Measurements from ENCODE around the gene ABCA1.

ABCA1 gene

DNA sequence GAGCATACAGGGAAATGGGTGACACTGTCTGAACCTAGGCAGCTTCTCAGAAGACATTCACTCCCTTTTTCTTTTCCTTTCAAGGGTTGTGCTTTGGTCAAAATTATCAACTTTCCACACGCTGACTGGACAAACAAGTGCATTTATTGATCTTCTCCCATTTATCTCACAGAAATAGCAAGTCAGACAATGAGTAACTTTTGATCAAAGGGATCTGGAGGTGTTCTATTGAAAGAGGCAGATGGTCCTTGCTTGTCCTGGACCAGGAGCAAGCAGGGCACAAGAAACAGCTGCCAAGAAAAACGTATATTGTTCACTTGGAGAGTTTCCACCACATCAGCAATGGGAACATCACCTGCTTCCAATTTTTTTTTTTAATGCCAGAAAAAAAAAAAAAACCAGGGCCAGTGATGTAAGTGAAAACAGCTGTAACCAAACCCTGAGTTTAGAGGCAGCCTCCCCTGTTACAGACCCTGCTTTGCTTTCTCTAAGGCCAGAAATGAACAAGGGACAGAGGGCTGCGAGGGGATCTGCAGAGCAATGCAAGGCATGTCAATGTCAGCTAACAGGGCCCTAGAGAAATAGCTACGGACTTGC, 84.2 kb downstream of the ABCA1 start:
- H3K27ac ChIP-seq, result no peak overlapping the region
- TF ChIP-seq, protein P1, sequence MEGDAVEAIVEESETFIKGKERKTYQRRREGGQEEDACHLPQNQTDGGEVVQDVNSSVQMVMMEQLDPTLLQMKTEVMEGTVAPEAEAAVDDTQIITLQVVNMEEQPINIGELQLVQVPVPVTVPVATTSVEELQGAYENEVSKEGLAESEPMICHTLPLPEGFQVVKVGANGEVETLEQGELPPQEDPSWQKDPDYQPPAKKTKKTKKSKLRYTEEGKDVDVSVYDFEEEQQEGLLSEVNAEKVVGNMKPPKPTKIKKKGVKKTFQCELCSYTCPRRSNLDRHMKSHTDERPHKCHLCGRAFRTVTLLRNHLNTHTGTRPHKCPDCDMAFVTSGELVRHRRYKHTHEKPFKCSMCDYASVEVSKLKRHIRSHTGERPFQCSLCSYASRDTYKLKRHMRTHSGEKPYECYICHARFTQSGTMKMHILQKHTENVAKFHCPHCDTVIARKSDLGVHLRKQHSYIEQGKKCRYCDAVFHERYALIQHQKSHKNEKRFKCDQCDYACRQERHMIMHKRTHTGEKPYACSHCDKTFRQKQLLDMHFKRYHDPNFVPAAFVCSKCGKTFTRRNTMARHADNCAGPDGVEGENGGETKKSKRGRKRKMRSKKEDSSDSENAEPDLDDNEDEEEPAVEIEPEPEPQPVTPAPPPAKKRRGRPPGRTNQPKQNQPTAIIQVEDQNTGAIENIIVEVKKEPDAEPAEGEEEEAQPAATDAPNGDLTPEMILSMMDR (conservative IDR thresholded peaks at IDR 0.05), result no peak
- TF ChIP-seq ZFX (IDR thresholded peaks at IDR 0.05), result no peak

DNA sequence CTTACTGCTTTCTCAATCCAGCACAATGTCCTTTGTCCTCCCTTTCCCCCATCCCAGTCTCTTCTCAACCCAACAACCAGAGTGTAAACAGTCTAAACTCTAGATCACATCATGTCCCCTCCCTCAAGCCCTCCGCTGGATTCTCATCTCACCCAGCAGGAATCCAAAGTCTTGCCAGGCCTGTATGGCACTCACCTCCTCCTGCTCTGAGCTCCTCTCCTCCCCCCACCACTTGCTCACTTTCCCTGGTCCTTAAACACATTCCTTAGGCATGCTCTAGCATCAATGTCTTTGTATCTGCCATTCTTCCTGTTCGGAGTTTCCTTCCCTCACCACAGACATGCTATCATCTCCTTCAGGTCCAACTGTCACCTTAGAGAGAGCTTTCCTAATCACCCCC, 85.3 kb downstream of the ABCA1 start:
- TF ChIP-seq, protein P1 (conservative IDR thresholded peaks at IDR 0.05), result no peak
- no peak for TF ChIP-seq ZFX (IDR thresholded peaks at IDR 0.05)
- H3K27ac ChIP-seq, result no peak overlapping the region

DNA sequence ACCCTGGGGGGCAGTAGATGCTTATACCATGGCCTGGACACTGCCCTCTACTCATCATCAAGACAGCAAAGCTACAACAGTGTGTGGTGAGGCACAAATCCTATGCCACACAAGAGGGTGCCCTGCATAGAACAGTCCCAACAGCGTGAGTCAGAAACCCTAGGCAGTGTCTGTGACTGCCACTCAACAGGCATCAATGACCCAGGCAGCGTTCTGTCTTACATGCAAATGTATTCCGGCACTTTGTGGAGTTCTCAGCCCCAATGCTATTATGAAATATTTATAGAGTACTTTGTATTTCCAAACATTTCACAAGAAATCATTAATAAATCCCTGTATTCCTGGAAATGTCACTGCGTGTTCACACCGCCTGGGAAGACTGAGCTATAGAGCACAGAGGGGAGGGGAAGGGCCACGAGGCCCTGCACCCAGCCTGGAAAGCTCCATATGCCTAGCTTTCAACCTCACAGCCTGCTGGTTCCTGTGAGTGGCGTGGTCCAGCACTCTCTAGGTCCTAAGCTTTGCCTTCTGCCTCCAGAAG, 86.3 kb downstream of the ABCA1 start:
- no peak overlapping the region for H3K27ac ChIP-seq
- TF ChIP-seq, protein P1 (conservative IDR thresholded peaks at IDR 0.05), result no peak
- TF ChIP-seq ZFX (IDR thresholded peaks at IDR 0.05), result no peak

DNA sequence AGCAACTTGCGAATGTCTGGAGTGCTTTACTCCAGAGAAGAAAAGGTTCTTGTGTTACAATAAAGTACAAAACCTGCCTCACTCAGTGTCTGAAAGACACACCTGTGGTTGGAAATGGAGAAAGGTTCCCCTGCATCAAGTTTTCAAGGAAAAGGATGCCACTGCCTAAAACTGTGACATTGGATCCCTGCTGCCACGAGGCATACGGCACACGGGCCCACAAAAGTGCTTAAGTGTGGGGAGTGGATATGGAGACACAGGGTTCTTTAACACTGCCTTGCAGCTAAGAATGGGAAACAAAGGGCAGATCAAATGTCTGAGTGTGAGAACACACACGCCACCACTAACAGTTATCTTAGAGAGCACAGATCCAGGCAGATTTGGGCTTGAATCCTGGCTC, 89.0 kb downstream of the ABCA1 start:
- H3K27ac ChIP-seq, result no peak overlapping the region
- no peak for TF ChIP-seq ZFX (IDR thresholded peaks at IDR 0.05)
- TF ChIP-seq, protein P1 (conservative IDR thresholded peaks at IDR 0.05), result no peak

DNA sequence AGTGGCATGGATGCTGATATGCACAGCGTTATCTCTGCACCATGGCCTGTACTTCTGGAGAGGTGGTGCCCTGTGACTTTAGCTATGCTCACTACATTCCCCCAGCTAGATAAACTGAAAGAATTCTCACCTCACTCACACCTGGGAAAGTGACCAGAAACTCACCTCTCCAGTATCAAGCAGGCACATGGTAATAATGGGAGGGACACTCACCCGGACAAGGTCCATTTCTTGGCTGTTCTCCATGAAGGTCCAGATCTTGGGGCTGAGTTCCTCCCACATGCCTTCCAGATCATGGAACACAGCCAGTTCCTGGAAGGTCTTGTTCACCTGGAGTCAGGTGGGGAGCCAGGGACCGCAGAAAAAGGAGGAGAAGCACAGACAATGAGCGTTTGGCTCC, 91.2 kb downstream of the ABCA1 start:
- H3K27ac ChIP-seq, result no peak overlapping the region
- TF ChIP-seq, protein P1 (conservative IDR thresholded peaks at IDR 0.05), result no peak
- no peak for TF ChIP-seq ZFX (IDR thresholded peaks at IDR 0.05)

DNA sequence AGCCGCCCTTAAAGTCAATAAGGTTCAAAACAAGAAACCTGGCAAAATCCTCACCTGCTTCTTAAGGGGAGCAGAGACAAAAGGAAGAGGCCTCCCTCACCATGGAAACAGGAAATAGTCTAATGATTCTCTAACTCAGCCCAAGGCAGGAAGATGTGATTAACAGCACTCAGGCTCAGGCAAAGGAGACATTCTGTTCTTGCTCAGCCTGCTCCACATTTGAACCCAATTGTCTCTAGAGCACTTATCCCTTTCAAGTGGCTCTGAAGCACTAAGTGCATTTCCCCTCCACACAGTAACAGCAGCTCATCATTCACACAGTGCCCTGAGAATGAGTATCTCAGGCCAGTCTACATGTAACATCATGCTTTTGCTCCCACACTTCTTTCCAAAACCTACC, 91.7 kb downstream of the ABCA1 start:
- TF ChIP-seq, protein P1 (conservative IDR thresholded peaks at IDR 0.05), result no peak
- no peak for TF ChIP-seq ZFX (IDR thresholded peaks at IDR 0.05)
- no peak overlapping the region for H3K27ac ChIP-seq

DNA sequence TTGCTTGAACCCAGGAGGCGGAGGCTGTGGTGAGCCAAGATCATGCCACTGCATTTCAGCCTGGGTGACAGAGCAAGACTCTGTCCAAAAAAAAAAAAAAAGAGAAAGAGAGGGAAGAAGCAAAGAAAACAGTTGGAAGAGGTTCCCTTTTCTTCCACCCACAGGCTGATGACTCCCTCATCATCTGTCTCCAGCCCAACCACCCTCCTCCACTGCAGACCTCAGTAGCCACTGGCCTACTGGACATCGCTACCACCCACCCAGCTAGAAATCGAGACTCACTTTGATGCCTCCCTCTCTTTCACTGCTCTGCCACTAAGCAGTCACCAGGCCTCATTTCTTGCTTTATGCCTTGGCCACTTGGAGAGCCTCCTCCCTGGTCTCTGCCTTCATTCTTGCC, 92.8 kb downstream of the ABCA1 start:
- no peak overlapping the region for H3K27ac ChIP-seq
- TF ChIP-seq, protein P1 (conservative IDR thresholded peaks at IDR 0.05), result no peak
- no peak for TF ChIP-seq ZFX (IDR thresholded peaks at IDR 0.05)

Data from C4-2B (cell line).